ENCODE results near the gene PLA2G2D.

Gene PLA2G2D

GRCh38 chr1:20089328-20090077 lies 29.8 kb downstream of the PLA2G2D start:
- no peak overlapping the region for H3K4me3 ChIP-seq (ENCODE audit: low read depth in 1 of 2, low read length in 2 of 2)
- H3K27me3 ChIP-seq (ENCODE audit: control insufficient read depth in 1 of 2, insufficient read depth in 2 of 2, low read length in 2 of 2): no peaks in the 10 kb centered on the region
- no peaks in the 10 kb centered on the region for H3K36me3 ChIP-seq (ENCODE audit: control insufficient read depth in 1 of 2, insufficient read depth in 2 of 2, low read length in 2 of 2)
- H3K27ac ChIP-seq (ENCODE audit: low read depth, low read length): no peak overlapping the region
- H3K9ac ChIP-seq (ENCODE audit: low read depth in 1 of 2, low read length in 2 of 2): no peak overlapping the region
- no peaks in the 10 kb centered on the region for H3K4me1 ChIP-seq (ENCODE audit: control insufficient read depth in 1 of 2, insufficient read depth in 2 of 2, low read length in 2 of 2)
- H3K9me3 ChIP-seq (ENCODE audit: control insufficient read depth in 1 of 2, low read length in 2 of 2): no peaks in the 10 kb centered on the region

- Histone ChIP-seq H3K4me1 (ENCODE audit: control insufficient read depth in 1 of 2, insufficient read depth in 2 of 2, low read length in 2 of 2) (no peaks in the 10 kb centered on the region), H3K9me3 (ENCODE audit: control insufficient read depth in 1 of 2, low read length in 2 of 2) (peaks cover 0 to 4% of the 10 kb centered on the region in 2 donors), H3K9ac (ENCODE audit: low read depth in 1 of 2, low read length in 2 of 2) (no peak overlapping the region), H3K4me3 (ENCODE audit: low read depth in 1 of 2, low read length in 2 of 2) (no peak overlapping the region), H3K27me3 (ENCODE audit: control insufficient read depth in 1 of 2, insufficient read depth in 2 of 2, low read length in 2 of 2) (no peaks in the 10 kb centered on the region), H3K27ac (ENCODE audit: low read depth, low read length) (no peak overlapping the region), H3K36me3 (ENCODE audit: control insufficient read depth in 1 of 2, insufficient read depth in 2 of 2, low read length in 2 of 2) (no peaks in the 10 kb centered on the region)
These were observed 31.7 kb downstream of the PLA2G2D start for GRCh38 chr1:20087668-20088067.

GRCh38 chr1:20086800-20087199 lies 32.5 kb downstream of the PLA2G2D start:
- Histone ChIP-seq H3K4me3 (ENCODE audit: low read depth in 1 of 2, low read length in 2 of 2) (no peak overlapping the region), H3K27me3 (ENCODE audit: control insufficient read depth in 1 of 2, insufficient read depth in 2 of 2, low read length in 2 of 2) (no peaks in the 10 kb centered on the region), H3K27ac (ENCODE audit: low read depth, low read length) (no peak overlapping the region), H3K9me3 (ENCODE audit: control insufficient read depth in 1 of 2, low read length in 2 of 2) (peaks cover 0 to 4% of the 10 kb centered on the region in 2 donors), H3K9ac (ENCODE audit: low read depth in 1 of 2, low read length in 2 of 2) (no peak overlapping the region), H3K36me3 (ENCODE audit: control insufficient read depth in 1 of 2, insufficient read depth in 2 of 2, low read length in 2 of 2) (no peaks in the 10 kb centered on the region), H3K4me1 (ENCODE audit: control insufficient read depth in 1 of 2, insufficient read depth in 2 of 2, low read length in 2 of 2) (no peaks in the 10 kb centered on the region)

GRCh38 chr1:20083178-20083944 lies 36.0 kb downstream of the PLA2G2D start:
- H3K9me3 ChIP-seq (ENCODE audit: control insufficient read depth in 1 of 2, low read length in 2 of 2): peaks cover 0 to 4% of the 10 kb centered on the region in 2 donors
- peaks cover 0 to 4% of the 10 kb centered on the region in 2 donors for H3K27me3 ChIP-seq (ENCODE audit: control insufficient read depth in 1 of 2, insufficient read depth in 2 of 2, low read length in 2 of 2)
- no peak overlapping the region for H3K9ac ChIP-seq (ENCODE audit: low read depth in 1 of 2, low read length in 2 of 2)
- H3K27ac ChIP-seq (ENCODE audit: low read depth, low read length): no peak overlapping the region
- H3K36me3 ChIP-seq (ENCODE audit: control insufficient read depth in 1 of 2, insufficient read depth in 2 of 2, low read length in 2 of 2): no peaks in the 10 kb centered on the region
- no peak overlapping the region for H3K4me3 ChIP-seq (ENCODE audit: low read depth in 1 of 2, low read length in 2 of 2)
- H3K4me1 ChIP-seq (ENCODE audit: control insufficient read depth in 1 of 2, insufficient read depth in 2 of 2, low read length in 2 of 2): peaks cover 0 to 3% of the 10 kb centered on the region in 2 donors

GRCh38 chr1:20082772-20083171 lies 36.6 kb downstream of the PLA2G2D start:
- peaks cover 0 to 3% of the 10 kb centered on the region in 2 donors for H3K4me1 ChIP-seq (ENCODE audit: control insufficient read depth in 1 of 2, insufficient read depth in 2 of 2, low read length in 2 of 2)
- peaks cover 0 to 4% of the 10 kb centered on the region in 2 donors for H3K27me3 ChIP-seq (ENCODE audit: control insufficient read depth in 1 of 2, insufficient read depth in 2 of 2, low read length in 2 of 2)
- no peak overlapping the region for H3K27ac ChIP-seq (ENCODE audit: low read depth, low read length)
- H3K36me3 ChIP-seq (ENCODE audit: control insufficient read depth in 1 of 2, insufficient read depth in 2 of 2, low read length in 2 of 2): no peaks in the 10 kb centered on the region
- H3K9ac ChIP-seq (ENCODE audit: low read depth in 1 of 2, low read length in 2 of 2): no peak overlapping the region
- H3K4me3 ChIP-seq (ENCODE audit: low read depth in 1 of 2, low read length in 2 of 2): no peak overlapping the region
- peaks cover 0 to 4% of the 10 kb centered on the region in 2 donors for H3K9me3 ChIP-seq (ENCODE audit: control insufficient read depth in 1 of 2, low read length in 2 of 2)

- Histone ChIP-seq H3K9ac (ENCODE audit: low read depth in 1 of 2, low read length in 2 of 2) (no peak overlapping the region), H3K27ac (ENCODE audit: low read depth, low read length) (no peak overlapping the region), H3K27me3 (ENCODE audit: control insufficient read depth in 1 of 2, insufficient read depth in 2 of 2, low read length in 2 of 2) (peaks cover 0 to 4% of the 10 kb centered on the region in 2 donors), H3K36me3 (ENCODE audit: control insufficient read depth in 1 of 2, insufficient read depth in 2 of 2, low read length in 2 of 2) (no peaks in the 10 kb centered on the region), H3K4me1 (ENCODE audit: control insufficient read depth in 1 of 2, insufficient read depth in 2 of 2, low read length in 2 of 2) (peaks cover 0 to 3% of the 10 kb centered on the region in 2 donors), H3K4me3 (ENCODE audit: low read depth in 1 of 2, low read length in 2 of 2) (no peak overlapping the region), H3K9me3 (ENCODE audit: control insufficient read depth in 1 of 2, low read length in 2 of 2) (peaks cover 0 to 4% of the 10 kb centered on the region in 2 donors)
These were observed 38.0 kb downstream of the PLA2G2D start for GRCh38 chr1:20081353-20081810.

GRCh38 chr1:20080441-20081352 lies 38.6 kb downstream of the PLA2G2D start:
- Histone ChIP-seq H3K27ac (ENCODE audit: low read depth, low read length) (no peak overlapping the region), H3K4me1 (ENCODE audit: control insufficient read depth in 1 of 2, insufficient read depth in 2 of 2, low read length in 2 of 2) (peaks cover 0 to 3% of the 10 kb centered on the region in 2 donors), H3K27me3 (ENCODE audit: control insufficient read depth in 1 of 2, insufficient read depth in 2 of 2, low read length in 2 of 2) (peaks cover 0 to 4% of the 10 kb centered on the region in 2 donors), H3K9me3 (ENCODE audit: control insufficient read depth in 1 of 2, low read length in 2 of 2) (peaks cover 0 to 4% of the 10 kb centered on the region in 2 donors), H3K9ac (ENCODE audit: low read depth in 1 of 2, low read length in 2 of 2) (no peak overlapping the region), H3K4me3 (ENCODE audit: low read depth in 1 of 2, low read length in 2 of 2) (peak overlapping the region in 1 of 2 donors; percentile 7), H3K36me3 (ENCODE audit: control insufficient read depth in 1 of 2, insufficient read depth in 2 of 2, low read length in 2 of 2) (no peaks in the 10 kb centered on the region)

GRCh38 chr1:20079661-20080305 lies 39.6 kb downstream of the PLA2G2D start:
- peaks cover 0 to 4% of the 10 kb centered on the region in 2 donors for H3K9me3 ChIP-seq (ENCODE audit: control insufficient read depth in 1 of 2, low read length in 2 of 2)
- no peak overlapping the region for H3K4me3 ChIP-seq (ENCODE audit: low read depth in 1 of 2, low read length in 2 of 2)
- H3K9ac ChIP-seq (ENCODE audit: low read depth in 1 of 2, low read length in 2 of 2): no peak overlapping the region
- peaks cover 0 to 3% of the 10 kb centered on the region in 2 donors for H3K4me1 ChIP-seq (ENCODE audit: control insufficient read depth in 1 of 2, insufficient read depth in 2 of 2, low read length in 2 of 2)
- peaks cover 3 to 4% of the 10 kb centered on the region in 2 donors for H3K27me3 ChIP-seq (ENCODE audit: control insufficient read depth in 1 of 2, insufficient read depth in 2 of 2, low read length in 2 of 2)
- no peaks in the 10 kb centered on the region for H3K36me3 ChIP-seq (ENCODE audit: control insufficient read depth in 1 of 2, insufficient read depth in 2 of 2, low read length in 2 of 2)
- no peak overlapping the region for H3K27ac ChIP-seq (ENCODE audit: low read depth, low read length)

- Histone ChIP-seq H3K4me1 (ENCODE audit: control insufficient read depth in 1 of 2, insufficient read depth in 2 of 2, low read length in 2 of 2) (peaks cover 0 to 3% of the 10 kb centered on the region in 2 donors), H3K9me3 (ENCODE audit: control insufficient read depth in 1 of 2, low read length in 2 of 2) (peaks cover 0 to 4% of the 10 kb centered on the region in 2 donors), H3K36me3 (ENCODE audit: control insufficient read depth in 1 of 2, insufficient read depth in 2 of 2, low read length in 2 of 2) (no peaks in the 10 kb centered on the region), H3K27me3 (ENCODE audit: control insufficient read depth in 1 of 2, insufficient read depth in 2 of 2, low read length in 2 of 2) (peaks cover 3 to 4% of the 10 kb centered on the region in 2 donors), H3K4me3 (ENCODE audit: low read depth in 1 of 2, low read length in 2 of 2) (no peak overlapping the region), H3K27ac (ENCODE audit: low read depth, low read length) (no peak overlapping the region), H3K9ac (ENCODE audit: low read depth in 1 of 2, low read length in 2 of 2) (no peak overlapping the region)
These were observed 40.6 kb downstream of the PLA2G2D start for GRCh38 chr1:20078711-20079110.
